Neural progenitor cell (in vitro differentiated cells): ENCODE measurements around the gene SLC23A2. TPM values are rescaled to one million over a fixed set of nuclear protein-coding genes. Genes with fewer than 3 reads are reported as not detected.

ENCODE experiments used
- DNase-seq: peaks from one replicate; pipeline ENCODE4 v3.0.0-alpha.2; 2016; ENCODE audit warnings: low spot score
- H2AFZ ChIP-seq: fragments of 200-600 bp; sonication (generic); replicated peaks from 2 replicates; pipeline ENCODE4 v1.6.1; 2016; ENCODE audit warnings: antibody characterized with exemption
- H3F3A ChIP-seq: fragments of 200-600 bp; sonication (generic); 2 replicates; pipeline ENCODE4 v1.6.1; 2016; ENCODE audit warnings: antibody characterized with exemption, low read depth
- H3K27ac ChIP-seq: fragments of 200-600 bp; sonication (generic); 2 replicates; pipeline ENCODE4 v1.5.1; 2016; ENCODE audit warnings: mild to moderate bottlenecking
- H3K27me3 ChIP-seq: fragments of 200-600 bp; sonication (generic); 2 replicates; pipeline ENCODE4 v1.6.1; 2016; ENCODE audit warnings: mild to moderate bottlenecking, moderate library complexity
- H3K36me3 ChIP-seq: fragments of 200-600 bp; sonication (generic); 2 replicates; pipeline ENCODE4 v1.5.1; 2016
- H3K4me1 ChIP-seq: fragments of 200-600 bp; sonication (generic); 2 replicates; pipeline ENCODE4 v1.6.1; 2016; ENCODE audit warnings: mixed run types
- H3K4me2 ChIP-seq: fragments of 200-600 bp; sonication (generic); 2 replicates; pipeline ENCODE4 v1.6.1; 2016
- H3K4me3 ChIP-seq: fragments of 200-600 bp; sonication (generic); 2 replicates; pipeline ENCODE4 v1.5.1; 2016
- H3K79me2 ChIP-seq: fragments of 200-600 bp; sonication (generic); 2 replicates; pipeline ENCODE4 v1.6.1; 2016; ENCODE audit warnings: low read depth
- H3K9ac ChIP-seq: fragments of 200-600 bp; sonication (generic); 2 replicates; pipeline ENCODE4 v1.6.1; 2016
- H3K9me3 ChIP-seq: fragments of 200-600 bp; sonication (generic); 2 replicates; pipeline ENCODE4 v1.5.1; 2016; ENCODE audit warnings: low read depth
- H4K20me1 ChIP-seq: fragments of 200-600 bp; sonication (generic); 2 replicates; pipeline ENCODE4 v1.6.1; 2016; ENCODE audit warnings: low read depth
- H3K27ac Mint-ChIP-seq: 3 replicates; pipeline ENCODE4 v1.8.0; 2021; ENCODE audit warnings: mixed read lengths
- H3K27me3 Mint-ChIP-seq: 2 replicates; pipeline ENCODE4 v1.8.0; 2022; ENCODE audit warnings: low read depth, mild to moderate bottlenecking, inconsistent platforms, moderate library complexity, mixed read lengths; ENCODE audit not compliant: insufficient read depth
- H3K36me3 Mint-ChIP-seq: 3 replicates; pipeline ENCODE4 v1.8.0; 2021; ENCODE audit warnings: mixed read lengths
- H3K4me1 Mint-ChIP-seq: 3 replicates; pipeline ENCODE4 v1.8.0; 2021; ENCODE audit warnings: mixed read lengths
- H3K4me3 Mint-ChIP-seq: 3 replicates; pipeline ENCODE4 v1.8.0; 2021; ENCODE audit warnings: mild to moderate bottlenecking, moderate library complexity, mixed read lengths
- H3K9me3 Mint-ChIP-seq: 3 replicates; pipeline ENCODE4 v1.8.0; 2020; ENCODE audit warnings: mixed read lengths
- EZH2 ChIP-seq: fragments of 200-600 bp; sonication (generic); IDR thresholded peaks from 2 replicates; pipeline ENCODE4 v1.6.1; 2017; ENCODE audit warnings: antibody characterized with exemption, mild to moderate bottlenecking, moderate library complexity
- EZH2phosphoT487 ChIP-seq: fragments of 200-600 bp; sonication (generic); IDR thresholded peaks from 2 replicates; pipeline ENCODE4 v1.6.1; 2017; ENCODE audit warnings: antibody characterized with exemption
- total RNA-seq: library from RNA; depleted of rRNA; stranded (reverse); fragments of >200 nt; gene quantifications from 2 replicates; pipeline ENCODE4 v1.2.3, GENCODE V29; 2015; ENCODE audit warnings: low replicate concordance
- TF ChIP-seq, protein P1 (sequence below): fragments of 200-600 bp; sonication (generic); IDR thresholded peaks from 2 replicates; pipeline ENCODE4 v1.5.1; 2017; ENCODE audit warnings: antibody characterized with exemption, mild to moderate bottlenecking

The SLC23A2 gene
- total RNA-seq, 1 donor from 2014 or later, result 13.0 TPM

DNA sequence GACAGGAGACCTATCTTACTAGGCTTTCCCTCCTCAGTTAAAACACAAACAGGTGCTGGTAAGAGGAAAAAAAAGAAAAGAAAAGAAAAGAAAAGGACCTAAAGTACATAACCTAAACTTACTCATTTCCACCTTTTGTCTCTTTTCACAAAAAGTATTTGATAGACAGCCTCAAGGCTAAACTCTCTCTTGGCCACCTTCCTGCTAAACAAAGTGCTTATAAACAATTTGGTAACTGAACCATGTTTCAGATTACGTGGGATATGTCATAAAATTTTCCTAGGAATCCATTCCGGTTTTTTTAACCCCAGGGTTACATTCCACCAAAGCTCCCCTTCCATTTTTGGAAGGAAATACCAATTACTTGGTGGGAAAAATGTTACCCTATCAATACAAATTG is 170.6 kb downstream of the SLC23A2 start:
- H3K4me2 ChIP-seq, result no peak overlapping the region
- H2AFZ ChIP-seq, result no peak overlapping the region
- no peak for DNase-seq
- H3K9me3 ChIP-seq, result no peaks in the 10 kb centered on the region
- H3K4me3 ChIP-seq, result no peak overlapping the region
- Mint-ChIP-seq H3K36me3 (no peaks in the 10 kb centered on the region), H3K4me1 (peaks cover 7% of the 10 kb centered on the region), H3K27me3 (peaks cover 14% of the 10 kb centered on the region), H3K9me3 (no peaks in the 10 kb centered on the region), H3K4me3 (no peak overlapping the region), H3K27ac (no peak overlapping the region)
- no peaks in the 10 kb centered on the region for H3F3A ChIP-seq
- TF ChIP-seq EZH2phosphoT487 (no peak), EZH2 (no peak)
- TF ChIP-seq, protein P1, sequence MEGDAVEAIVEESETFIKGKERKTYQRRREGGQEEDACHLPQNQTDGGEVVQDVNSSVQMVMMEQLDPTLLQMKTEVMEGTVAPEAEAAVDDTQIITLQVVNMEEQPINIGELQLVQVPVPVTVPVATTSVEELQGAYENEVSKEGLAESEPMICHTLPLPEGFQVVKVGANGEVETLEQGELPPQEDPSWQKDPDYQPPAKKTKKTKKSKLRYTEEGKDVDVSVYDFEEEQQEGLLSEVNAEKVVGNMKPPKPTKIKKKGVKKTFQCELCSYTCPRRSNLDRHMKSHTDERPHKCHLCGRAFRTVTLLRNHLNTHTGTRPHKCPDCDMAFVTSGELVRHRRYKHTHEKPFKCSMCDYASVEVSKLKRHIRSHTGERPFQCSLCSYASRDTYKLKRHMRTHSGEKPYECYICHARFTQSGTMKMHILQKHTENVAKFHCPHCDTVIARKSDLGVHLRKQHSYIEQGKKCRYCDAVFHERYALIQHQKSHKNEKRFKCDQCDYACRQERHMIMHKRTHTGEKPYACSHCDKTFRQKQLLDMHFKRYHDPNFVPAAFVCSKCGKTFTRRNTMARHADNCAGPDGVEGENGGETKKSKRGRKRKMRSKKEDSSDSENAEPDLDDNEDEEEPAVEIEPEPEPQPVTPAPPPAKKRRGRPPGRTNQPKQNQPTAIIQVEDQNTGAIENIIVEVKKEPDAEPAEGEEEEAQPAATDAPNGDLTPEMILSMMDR, result no peak
- no peaks in the 10 kb centered on the region for H3K36me3 ChIP-seq
- H3K9ac ChIP-seq, result no peak overlapping the region
- H4K20me1 ChIP-seq, result no peaks in the 10 kb centered on the region
- H3K27me3 ChIP-seq, result no peaks in the 10 kb centered on the region
- no peaks in the 10 kb centered on the region for H3K4me1 ChIP-seq
- H3K79me2 ChIP-seq, result no peaks in the 10 kb centered on the region
- no peak overlapping the region for H3K27ac ChIP-seq

DNA sequence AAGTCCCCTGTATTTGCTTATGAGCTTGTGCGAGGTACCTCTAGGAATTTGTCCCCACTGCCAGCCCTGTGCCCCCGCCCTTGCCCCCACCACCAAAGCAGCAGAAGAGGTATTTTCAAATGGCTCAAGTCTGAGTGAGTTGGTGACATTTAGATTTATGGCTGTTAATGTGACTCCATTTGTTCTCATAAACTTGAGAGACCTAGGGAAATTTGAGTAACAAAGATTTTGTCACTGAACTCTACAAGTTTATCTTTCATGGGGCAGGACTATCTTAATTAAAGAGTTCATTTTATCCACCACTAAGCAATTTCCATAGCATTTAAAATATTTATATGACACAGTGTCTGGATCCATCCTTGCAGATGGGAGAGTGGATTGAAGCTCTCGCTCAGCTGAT is 171.1 kb downstream of the SLC23A2 start:
- Histone ChIP-seq H3K79me2 (no peaks in the 10 kb centered on the region), H3K9ac (no peak overlapping the region), H3K4me2 (no peak overlapping the region), H4K20me1 (no peaks in the 10 kb centered on the region), H3K9me3 (no peaks in the 10 kb centered on the region), H3K27me3 (no peaks in the 10 kb centered on the region), H3K36me3 (no peaks in the 10 kb centered on the region), H3F3A (no peaks in the 10 kb centered on the region), H2AFZ (no peak overlapping the region), H3K4me1 (no peaks in the 10 kb centered on the region), H3K4me3 (no peak overlapping the region), H3K27ac (no peak overlapping the region)
- TF ChIP-seq, protein P1, result no peak
- TF ChIP-seq EZH2phosphoT487, result no peak
- no peak for TF ChIP-seq EZH2
- Mint-ChIP-seq H3K9me3 (no peaks in the 10 kb centered on the region), H3K27me3 (peaks cover 12% of the 10 kb centered on the region), H3K4me1 (peaks cover 2% of the 10 kb centered on the region), H3K27ac (no peak overlapping the region), H3K36me3 (no peaks in the 10 kb centered on the region), H3K4me3 (no peak overlapping the region)
- DNase-seq, result no peak

DNA sequence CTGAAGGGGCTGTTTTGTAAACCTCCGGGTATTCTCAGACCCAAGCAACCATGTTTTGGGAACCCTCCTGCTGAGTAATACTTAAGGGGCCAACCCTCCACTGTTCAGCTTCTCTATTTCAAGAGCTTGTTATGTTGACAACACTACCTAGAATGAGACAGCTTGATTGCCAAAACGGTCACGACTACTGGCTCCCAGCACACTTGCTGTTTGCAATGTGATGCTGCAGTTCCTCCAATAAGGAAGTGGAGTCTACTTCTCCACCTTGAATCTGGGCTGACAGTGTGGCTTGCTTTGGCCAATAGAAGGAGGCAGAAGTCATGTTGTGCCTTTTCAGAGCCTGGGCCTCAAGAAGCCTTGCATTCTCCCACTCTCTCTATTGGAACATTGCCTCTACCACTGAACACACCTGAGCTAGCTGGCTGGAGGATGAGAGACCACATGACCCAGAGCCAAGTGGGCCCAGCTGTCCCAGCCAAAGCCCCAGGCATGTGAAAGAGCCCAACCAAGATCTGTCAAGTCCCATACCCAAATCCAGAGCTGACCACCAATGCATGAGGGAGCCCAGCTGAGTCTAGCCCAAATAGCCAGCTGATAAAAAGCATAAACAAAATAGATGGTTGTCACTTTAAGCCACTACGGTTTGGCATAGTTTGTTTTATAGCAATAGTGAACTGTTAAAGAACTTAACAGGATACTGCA is 171.6 kb downstream of the SLC23A2 start:
- no peaks in the 10 kb centered on the region for H3K4me1 ChIP-seq
- no peak for TF ChIP-seq EZH2
- H3K27me3 ChIP-seq, result no peaks in the 10 kb centered on the region
- H3K9ac ChIP-seq, result no peak overlapping the region
- no peak overlapping the region for H3K4me3 ChIP-seq
- no peaks in the 10 kb centered on the region for H3K9me3 ChIP-seq
- Mint-ChIP-seq H3K4me3 (peak overlapping the region; percentile 24), H3K27ac (no peak overlapping the region), H3K4me1 (peaks cover 2% of the 10 kb centered on the region), H3K36me3 (no peaks in the 10 kb centered on the region), H3K9me3 (no peaks in the 10 kb centered on the region), H3K27me3 (peaks cover 12% of the 10 kb centered on the region)
- H3K4me2 ChIP-seq, result no peak overlapping the region
- H4K20me1 ChIP-seq, result no peaks in the 10 kb centered on the region
- no peak for DNase-seq
- no peaks in the 10 kb centered on the region for H3K79me2 ChIP-seq
- peaks cover 3% of the 10 kb centered on the region for H3F3A ChIP-seq
- H3K27ac ChIP-seq, result no peak overlapping the region
- H2AFZ ChIP-seq, result no peak overlapping the region
- H3K36me3 ChIP-seq, result no peaks in the 10 kb centered on the region

DNA sequence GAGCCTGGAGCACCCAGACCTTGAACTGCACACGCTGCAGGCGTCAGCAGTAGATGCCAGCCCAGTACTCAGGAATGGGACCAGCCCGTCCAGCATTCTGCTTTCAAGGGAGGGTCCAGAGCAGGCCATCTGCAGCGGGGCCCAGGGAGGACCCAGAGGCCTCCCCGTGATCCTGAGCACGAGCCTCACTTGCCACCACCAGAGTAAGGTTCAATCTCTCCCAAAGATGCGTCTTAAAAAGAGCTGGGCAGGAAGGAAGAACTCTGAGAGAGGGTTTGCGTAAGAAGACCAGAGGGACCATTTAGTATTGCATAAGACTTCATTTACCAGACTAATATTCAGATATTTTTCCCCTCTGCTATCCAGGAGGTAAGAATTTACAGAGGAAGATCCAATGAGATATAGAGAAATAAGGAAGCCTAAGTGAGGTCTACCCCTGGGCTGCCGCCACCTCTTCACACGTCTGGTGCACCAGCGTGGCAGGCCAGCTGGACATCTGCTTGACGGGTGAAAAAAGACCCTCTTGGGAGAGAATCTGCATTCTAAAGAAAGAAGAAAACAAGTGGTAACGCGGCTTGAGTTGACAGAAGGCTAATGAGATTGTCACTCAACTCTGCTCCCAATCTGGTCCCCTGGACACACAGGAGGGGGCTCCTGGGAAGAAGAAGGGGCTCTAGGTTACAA is 172.3 kb downstream of the SLC23A2 start:
- Mint-ChIP-seq H3K4me3 (no peak overlapping the region), H3K9me3 (no peaks in the 10 kb centered on the region)
- no peak for DNase-seq

More for the DNA sequence above, 172.3 kb downstream of the SLC23A2 start:
- Histone ChIP-seq H2AFZ (no peak overlapping the region), H3K4me1 (peaks cover 6% of the 10 kb centered on the region), H3K79me2 (no peaks in the 10 kb centered on the region), H4K20me1 (no peaks in the 10 kb centered on the region), H3F3A (peaks cover 10% of the 10 kb centered on the region), H3K36me3 (no peaks in the 10 kb centered on the region), H3K4me3 (no peak overlapping the region), H3K27ac (no peak overlapping the region), H3K27me3 (no peaks in the 10 kb centered on the region), H3K4me2 (no peak overlapping the region), H3K9ac (no peak overlapping the region), H3K9me3 (no peaks in the 10 kb centered on the region)
- peaks cover 9% of the 10 kb centered on the region for H3K4me1 Mint-ChIP-seq
- H3K27ac Mint-ChIP-seq, result no peak overlapping the region
- TF ChIP-seq EZH2phosphoT487 (no peak), EZH2 (no peak)
- TF ChIP-seq, protein P1, result no peak
- peaks cover 12% of the 10 kb centered on the region for H3K27me3 Mint-ChIP-seq
- no peaks in the 10 kb centered on the region for H3K36me3 Mint-ChIP-seq
